Activated T-cell treated with anti-CD3 and anti-CD28 coated beads, Interleukin-2, amount 50 U/mL, for 72 hours (primary cell): ENCODE results near the gene ZC3H7A. TPM values are rescaled to one million over a fixed set of nuclear protein-coding genes. Genes with fewer than 3 reads are reported as not detected.

Experiments used
- ATAC-seq, 2 donors: fragments of 150-1000 bp; cut with Tn5 transposase; replicated peaks in 1 of 2; 2 replicates each; pipeline ENCODE4 v1.10.0; 2021; ENCODE audit warnings: moderate library complexity in 2 of 2, mild to moderate bottlenecking in 1 of 2
- DNase-seq, 2 donors: peaks; one replicate each; pipeline ENCODE4 v3.0.0; 2021 to 2022; ENCODE audit warnings: mixed read lengths in 1 of 2
- H3K27ac Mint-ChIP-seq: one replicate; pipeline ENCODE4 v1.8.0; 2022; ENCODE audit warnings: mild to moderate bottlenecking, moderate library complexity, mixed read lengths
- H3K27me3 Mint-ChIP-seq: one replicate; pipeline ENCODE4 v1.8.0; 2022; ENCODE audit warnings: low read depth, mixed read lengths
- H3K36me3 Mint-ChIP-seq, 2 donors: one replicate each; pipeline ENCODE4 v1.8.0; 2022; ENCODE audit warnings: mixed read lengths in 2 of 2, mild to moderate bottlenecking in 1 of 2; ENCODE audit not compliant: insufficient read depth in 2 of 2
- H3K4me1 Mint-ChIP-seq: one replicate; pipeline ENCODE4 v1.8.0; 2022; ENCODE audit warnings: low read depth, mixed read lengths
- H3K4me3 Mint-ChIP-seq, 2 donors: one replicate each; pipeline ENCODE4 v1.8.0; 2022; ENCODE audit warnings: mild to moderate bottlenecking in 2 of 2, mixed read lengths in 2 of 2, moderate library complexity in 2 of 2
- H3K9me3 Mint-ChIP-seq, 2 donors: one replicate each; pipeline ENCODE4 v1.8.0; 2022; ENCODE audit warnings: mixed read lengths in 2 of 2
- total RNA-seq, 2 donors: library from RNA; stranded (reverse); gene quantifications; one replicate each; pipeline ENCODE4 v1.2.3, GENCODE V29; 2022

The ZC3H7A gene
- total RNA-seq, 2 donors from 2014 or later = 96.3 to 105 TPM

- DNase-seq (no peak), ATAC-seq (no peak)
- Mint-ChIP-seq H3K4me3 (no peak overlapping the region), H3K36me3 (peaks cover 2 to 5% of the 10 kb centered on the region in 2 donors), H3K27ac (no peak overlapping the region), H3K27me3 (no peaks in the 10 kb centered on the region), H3K9me3 (no peaks in the 10 kb centered on the region), H3K4me1 (peaks cover 7% of the 10 kb centered on the region)
These were observed 84.9 kb downstream of the ZC3H7A start for GRCh38 chr16:11712122-11712521.

- no peaks in the 10 kb centered on the region for H3K27me3 Mint-ChIP-seq
- H3K4me1 Mint-ChIP-seq = peaks cover 7% of the 10 kb centered on the region
- peaks cover 2 to 5% of the 10 kb centered on the region in 2 donors for H3K36me3 Mint-ChIP-seq
- no peak overlapping the region for H3K27ac Mint-ChIP-seq
- H3K4me3 Mint-ChIP-seq = no peak overlapping the region
- H3K9me3 Mint-ChIP-seq = no peaks in the 10 kb centered on the region
- ATAC-seq (no peak), DNase-seq (no peak)
These were observed 85.4 kb downstream of the ZC3H7A start for GRCh38 chr16:11711662-11712061.

GRCh38 chr16:11708421-11708820 lies 88.6 kb downstream of the ZC3H7A start:
- Mint-ChIP-seq H3K27ac (no peak overlapping the region), H3K27me3 (no peaks in the 10 kb centered on the region), H3K4me3 (no peak overlapping the region), H3K4me1 (no peaks in the 10 kb centered on the region), H3K9me3 (no peaks in the 10 kb centered on the region), H3K36me3 (peaks cover 1 to 5% of the 10 kb centered on the region in 2 donors)
- DNase-seq = no peak
- no peak for ATAC-seq

- no peak for ATAC-seq
These were observed 89.3 kb downstream of the ZC3H7A start for GRCh38 chr16:11707679-11708197.

GRCh38 chr16:11706180-11706742 lies 90.8 kb downstream of the ZC3H7A start:
- no peak overlapping the region for H3K27ac Mint-ChIP-seq
- no peak for DNase-seq
- no peak overlapping the region for H3K4me3 Mint-ChIP-seq
- no peaks in the 10 kb centered on the region for H3K27me3 Mint-ChIP-seq
- ATAC-seq = no peak
- no peaks in the 10 kb centered on the region for H3K9me3 Mint-ChIP-seq
- peaks cover 7% of the 10 kb centered on the region for H3K4me1 Mint-ChIP-seq
- H3K36me3 Mint-ChIP-seq = peaks cover 3 to 5% of the 10 kb centered on the region in 2 donors

More at GRCh38 chr16:11707679-11708197, 89.3 kb downstream of the ZC3H7A start:
- Mint-ChIP-seq H3K27me3 (no peaks in the 10 kb centered on the region), H3K36me3 (peaks cover 3 to 5% of the 10 kb centered on the region in 2 donors), H3K9me3 (no peaks in the 10 kb centered on the region), H3K4me1 (peaks cover 6% of the 10 kb centered on the region), H3K27ac (no peak overlapping the region), H3K4me3 (no peak overlapping the region)
- no peak for DNase-seq

GRCh38 chr16:11705311-11706025 lies 91.6 kb downstream of the ZC3H7A start:
- H3K27ac Mint-ChIP-seq = no peak overlapping the region
- no peaks in the 10 kb centered on the region for H3K27me3 Mint-ChIP-seq
- peaks cover 3 to 5% of the 10 kb centered on the region in 2 donors for H3K36me3 Mint-ChIP-seq
- H3K4me1 Mint-ChIP-seq = peaks cover 11% of the 10 kb centered on the region
- ATAC-seq (no peak), DNase-seq (no peak)
- H3K4me3 Mint-ChIP-seq = no peak overlapping the region
- no peaks in the 10 kb centered on the region for H3K9me3 Mint-ChIP-seq

Other genes with a start within 250 kb of the ZC3H7A start
- gene LITAF, start 210.3 kb downstream of the ZC3H7A start, total RNA-seq = 100 to 1,000 TPM; 110 to 137 TPM
- 10 to 100 TPM; 10.4 to 11.6 TPM for gene SNN, start 128.8 kb downstream of the ZC3H7A start, total RNA-seq
- gene TXNDC11, start 54.4 kb downstream of the ZC3H7A start, total RNA-seq = 10 to 100 TPM; 34.7 to 41.5 TPM
- gene RSL1D1, start 54.3 kb upstream of the ZC3H7A start, total RNA-seq = 100 to 1,000 TPM; 267 to 360 TPM
- 100 to 1,000 TPM; 174 to 183 TPM for gene GSPT1, start 118.7 kb upstream of the ZC3H7A start, total RNA-seq
- gene NPIPB2, start 144.8 kb upstream of the ZC3H7A start, total RNA-seq = 10 to 100 TPM; 13.3 to 17.3 TPM
- not detected for gene TNFRSF17, start 168.0 kb upstream of the ZC3H7A start, total RNA-seq
- 10 to 100 TPM; 10.1 to 13.4 TPM for gene SNX29, start 179.5 kb upstream of the ZC3H7A start, total RNA-seq